Peyer's patch (tissue), 4 donors: Measurements from ENCODE around the gene OR13J1.

ENCODE experiments used
- POLR2A ChIP-seq, 2 donors: fragments of 450-650 bp; IDR thresholded peaks; one replicate each; pipeline ENCODE4 v1.5.1; 2017; ENCODE audit warnings: antibody characterized with exemption in 2 of 2, mild to moderate bottlenecking in 2 of 2, moderate library complexity in 2 of 2
- TF ChIP-seq, protein P1 (sequence below), 6 experiments: fragments of 450-650 bp in 4 of 6; fragments of 200-600 bp in 2 of 6; sonication (generic) in 1 of 6; IDR thresholded peaks; one replicate each; pipeline ENCODE4 v1.5.1; 2017 to 2019; ENCODE audit warnings: antibody characterized with exemption in 6 of 6, mild to moderate bottlenecking in 3 of 6, moderate library complexity in 1 of 6

DNA sequence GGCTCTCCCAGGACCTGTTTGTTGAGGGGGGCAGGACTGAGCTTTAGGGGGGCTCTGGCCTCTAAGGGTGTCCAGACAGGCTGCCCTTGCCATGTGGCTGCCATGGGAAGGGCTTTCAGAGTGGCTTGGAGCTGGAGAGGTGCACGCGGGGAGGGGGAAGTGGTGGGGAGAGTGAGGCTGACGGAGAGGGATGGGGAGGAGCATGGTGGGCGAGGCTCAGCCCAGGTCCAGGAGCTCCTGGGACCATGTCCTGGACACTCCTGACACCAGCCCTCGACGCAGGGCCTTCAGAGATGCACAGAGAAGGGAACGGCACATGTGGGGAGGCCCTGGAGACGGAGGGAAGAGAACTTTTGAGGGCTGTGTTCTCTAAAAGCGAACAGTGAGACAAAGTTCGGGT is 41.5 kb upstream of the OR13J1 start:
- TF ChIP-seq, protein P1, sequence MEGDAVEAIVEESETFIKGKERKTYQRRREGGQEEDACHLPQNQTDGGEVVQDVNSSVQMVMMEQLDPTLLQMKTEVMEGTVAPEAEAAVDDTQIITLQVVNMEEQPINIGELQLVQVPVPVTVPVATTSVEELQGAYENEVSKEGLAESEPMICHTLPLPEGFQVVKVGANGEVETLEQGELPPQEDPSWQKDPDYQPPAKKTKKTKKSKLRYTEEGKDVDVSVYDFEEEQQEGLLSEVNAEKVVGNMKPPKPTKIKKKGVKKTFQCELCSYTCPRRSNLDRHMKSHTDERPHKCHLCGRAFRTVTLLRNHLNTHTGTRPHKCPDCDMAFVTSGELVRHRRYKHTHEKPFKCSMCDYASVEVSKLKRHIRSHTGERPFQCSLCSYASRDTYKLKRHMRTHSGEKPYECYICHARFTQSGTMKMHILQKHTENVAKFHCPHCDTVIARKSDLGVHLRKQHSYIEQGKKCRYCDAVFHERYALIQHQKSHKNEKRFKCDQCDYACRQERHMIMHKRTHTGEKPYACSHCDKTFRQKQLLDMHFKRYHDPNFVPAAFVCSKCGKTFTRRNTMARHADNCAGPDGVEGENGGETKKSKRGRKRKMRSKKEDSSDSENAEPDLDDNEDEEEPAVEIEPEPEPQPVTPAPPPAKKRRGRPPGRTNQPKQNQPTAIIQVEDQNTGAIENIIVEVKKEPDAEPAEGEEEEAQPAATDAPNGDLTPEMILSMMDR (IDR thresholded peaks at IDR 0.05), result no peak
- TF ChIP-seq POLR2A (IDR thresholded peaks at IDR 0.05), result no peak
